NT2/D1 (cell line): Measurements from ENCODE around the gene KIAA0232.

Experiments
- YY1 ChIP-seq: IDR thresholded peaks from 2 replicates; pipeline ENCODE4 v1.6.1; 2011; ENCODE audit not compliant: insufficient read length, insufficient read depth
- ZNF274 ChIP-seq: IDR thresholded peaks from 2 replicates; pipeline ENCODE4 v1.6.1; 2011; ENCODE audit warnings: mild to moderate bottlenecking, low read depth, low read length

- TF ChIP-seq ZNF274 (no peak), YY1 (no peak)
Measured at GRCh38 chr4:6887591-6888371, 105.3 kb downstream of the KIAA0232 start.
